ENCODE results near the gene CSH2.
"Not testable (repeated sequence)": the region's sequence is repeated elsewhere in the genome, so short reads cannot be mapped to it uniquely, and the experiment has no call there.

Gene CSH2

DNA sequence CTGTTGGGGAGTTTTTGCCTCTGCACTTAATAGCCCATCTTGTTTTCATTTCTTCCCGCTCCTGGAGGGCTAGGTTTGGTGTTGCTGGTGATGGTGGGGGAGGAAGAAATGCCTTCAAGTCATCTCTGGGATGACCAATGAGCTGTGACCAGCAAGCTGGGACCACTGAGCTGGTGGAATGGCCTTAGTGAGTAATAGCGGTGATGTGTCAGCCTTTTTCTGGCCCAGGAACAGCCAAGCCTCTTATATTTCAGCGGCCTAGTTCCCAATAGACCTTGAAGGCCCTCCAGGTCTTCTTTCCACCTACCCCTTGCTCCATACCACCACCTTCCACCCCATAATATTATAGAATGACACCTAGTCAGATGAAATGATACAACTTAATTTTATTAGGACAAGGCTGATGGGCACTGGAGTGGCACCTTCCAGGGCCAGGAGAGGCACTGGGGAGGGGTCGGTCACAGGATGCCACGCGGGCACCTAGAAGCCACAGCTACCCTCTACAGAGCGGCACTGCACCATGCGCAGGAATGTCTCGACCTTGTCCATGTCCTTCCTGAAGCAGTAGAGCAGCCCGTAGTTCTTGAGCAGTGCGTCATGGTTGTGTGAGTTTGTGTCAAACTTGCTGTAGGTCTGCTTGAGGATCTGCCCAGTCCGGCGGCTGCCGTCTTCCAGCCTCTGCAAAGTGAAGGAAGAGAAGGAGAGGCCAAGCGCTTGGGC lies 1.7 kb downstream of the CSH2 start:
- H3K27ac ChIP-seq (ENCODE audit: low read depth, low read length); H3K4me3 ChIP-seq (ENCODE audit: insufficient read depth, low read length, poor library complexity, severe bottlenecking); H3K79me2 ChIP-seq (ENCODE audit: insufficient read depth, low read length); H3F3A ChIP-seq (ENCODE audit: insufficient read depth); H3K9me3 ChIP-seq (ENCODE audit: insufficient read depth, low read length); H3K36me3 ChIP-seq (ENCODE audit: low read length); H2AFZ ChIP-seq (ENCODE audit: low read depth, low read length, severe bottlenecking); H4K20me1 ChIP-seq (ENCODE audit: low read depth, low read length); H3K9ac ChIP-seq (ENCODE audit: low read length); H3K4me2 ChIP-seq (ENCODE audit: low read depth, low read length, poor library complexity, severe bottlenecking); H3K9me2 ChIP-seq (replicated peaks; ENCODE audit: insufficient read depth, low read length); H3K27me3 ChIP-seq (ENCODE audit: low read length): not testable (repeated sequence)

DNA sequence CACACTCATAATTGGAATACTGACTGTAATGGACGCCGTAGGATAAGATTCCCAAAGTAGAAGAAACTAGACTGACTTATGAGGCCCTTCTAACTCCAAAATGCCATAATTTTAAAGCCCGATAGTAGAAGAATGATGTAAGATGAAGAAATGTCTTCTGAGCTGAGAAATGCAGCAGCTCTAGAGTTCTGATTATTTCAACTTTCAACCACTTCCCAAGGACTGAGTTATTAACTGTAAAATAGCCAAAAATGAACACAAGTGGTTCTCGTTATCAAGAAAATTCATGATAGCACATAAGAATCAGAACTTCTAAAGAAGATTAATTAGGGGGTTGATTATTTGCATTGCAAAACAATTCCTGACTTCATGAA lies 3.2 kb downstream of the CSH2 start:
- not testable (repeated sequence) for H3F3A ChIP-seq (ENCODE audit: insufficient read depth); H3K4me3 ChIP-seq (ENCODE audit: insufficient read depth, low read length, poor library complexity, severe bottlenecking); H3K4me2 ChIP-seq (ENCODE audit: low read depth, low read length, poor library complexity, severe bottlenecking); H3K9ac ChIP-seq (ENCODE audit: low read length); H4K20me1 ChIP-seq (ENCODE audit: low read depth, low read length); H3K27ac ChIP-seq (ENCODE audit: low read depth, low read length); H3K36me3 ChIP-seq (ENCODE audit: low read length); H3K9me3 ChIP-seq (ENCODE audit: insufficient read depth, low read length); H3K27me3 ChIP-seq (ENCODE audit: low read length); H3K79me2 ChIP-seq (ENCODE audit: insufficient read depth, low read length); H3K9me2 ChIP-seq (replicated peaks; ENCODE audit: insufficient read depth, low read length); H2AFZ ChIP-seq (ENCODE audit: low read depth, low read length, severe bottlenecking)

DNA sequence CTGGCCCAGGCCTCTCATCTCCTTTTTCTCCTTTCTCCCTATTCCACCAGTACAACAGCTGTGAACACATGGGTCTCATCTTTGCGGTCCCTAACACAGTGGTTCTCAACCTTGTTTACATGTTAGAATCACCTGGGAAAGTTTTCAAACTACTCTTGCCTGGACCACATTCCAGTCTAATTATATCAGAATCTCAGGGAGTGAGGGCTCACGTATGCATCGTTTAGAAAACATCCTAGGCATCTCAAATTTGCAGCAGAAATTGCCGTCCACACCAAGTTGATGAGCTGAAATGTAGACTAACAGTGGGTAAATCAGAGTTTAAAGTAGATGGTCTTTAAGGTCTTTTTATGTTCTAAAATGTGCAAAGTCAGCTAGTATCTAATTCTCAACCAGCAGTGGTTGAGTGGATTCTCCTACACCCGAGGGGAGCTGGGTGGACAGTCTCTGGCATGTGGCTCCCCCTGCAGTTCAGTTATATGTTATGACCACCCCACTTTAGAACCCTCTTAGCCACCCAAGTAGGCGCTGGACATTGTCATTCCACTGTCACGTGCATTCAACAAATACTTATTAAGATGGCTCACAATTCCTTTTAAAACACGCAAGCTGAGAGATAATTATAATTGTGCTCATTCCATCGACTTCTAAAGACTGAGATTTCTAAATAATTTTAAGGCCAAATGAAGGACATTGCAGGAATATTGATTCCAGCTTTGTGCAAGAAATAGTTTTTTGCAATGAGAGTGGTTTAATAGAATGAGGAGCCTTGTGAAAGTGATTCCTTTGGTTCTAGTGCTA lies 3.8 kb downstream of the CSH2 start:
- not testable (repeated sequence) for H3K27ac ChIP-seq (ENCODE audit: low read depth, low read length); H2AFZ ChIP-seq (ENCODE audit: low read depth, low read length, severe bottlenecking); H3K27me3 ChIP-seq (ENCODE audit: low read length); H3K36me3 ChIP-seq (ENCODE audit: low read length); H3K9me3 ChIP-seq (ENCODE audit: insufficient read depth, low read length); H3K4me3 ChIP-seq (ENCODE audit: insufficient read depth, low read length, poor library complexity, severe bottlenecking); H3K79me2 ChIP-seq (ENCODE audit: insufficient read depth, low read length); H3F3A ChIP-seq (ENCODE audit: insufficient read depth); H4K20me1 ChIP-seq (ENCODE audit: low read depth, low read length); H3K4me2 ChIP-seq (ENCODE audit: low read depth, low read length, poor library complexity, severe bottlenecking); H3K9me2 ChIP-seq (replicated peaks; ENCODE audit: insufficient read depth, low read length); H3K9ac ChIP-seq (ENCODE audit: low read length)

DNA sequence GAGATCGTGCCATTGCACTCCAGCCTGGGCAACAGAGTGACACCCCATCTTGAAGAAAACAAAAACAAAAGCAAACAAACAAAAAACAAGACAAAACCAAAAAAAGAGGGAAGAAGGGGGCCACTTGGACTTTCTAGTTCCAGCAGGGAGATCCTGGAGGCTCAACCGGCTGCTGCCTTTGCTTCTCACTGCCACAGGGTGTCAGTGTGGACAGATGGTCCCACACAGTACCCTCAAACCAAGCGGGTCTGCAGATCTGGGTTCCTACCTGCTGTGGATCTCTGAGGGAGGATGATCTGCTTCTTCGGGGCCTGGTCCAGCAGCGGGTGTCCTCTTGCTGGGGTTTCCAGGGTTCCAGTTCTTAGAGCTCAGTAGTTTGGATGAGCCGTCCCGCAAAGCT lies 6.9 kb downstream of the CSH2 start:
- H3K27me3 ChIP-seq (ENCODE audit: low read length); H3K4me3 ChIP-seq (ENCODE audit: insufficient read depth, low read length, poor library complexity, severe bottlenecking); H3K79me2 ChIP-seq (ENCODE audit: insufficient read depth, low read length); H3K9me3 ChIP-seq (ENCODE audit: insufficient read depth, low read length); H3F3A ChIP-seq (ENCODE audit: insufficient read depth); H4K20me1 ChIP-seq (ENCODE audit: low read depth, low read length); H3K4me2 ChIP-seq (ENCODE audit: low read depth, low read length, poor library complexity, severe bottlenecking); H2AFZ ChIP-seq (ENCODE audit: low read depth, low read length, severe bottlenecking); H3K9me2 ChIP-seq (replicated peaks; ENCODE audit: insufficient read depth, low read length); H3K36me3 ChIP-seq (ENCODE audit: low read length); H3K27ac ChIP-seq (ENCODE audit: low read depth, low read length); H3K9ac ChIP-seq (ENCODE audit: low read length): not testable (repeated sequence)

DNA sequence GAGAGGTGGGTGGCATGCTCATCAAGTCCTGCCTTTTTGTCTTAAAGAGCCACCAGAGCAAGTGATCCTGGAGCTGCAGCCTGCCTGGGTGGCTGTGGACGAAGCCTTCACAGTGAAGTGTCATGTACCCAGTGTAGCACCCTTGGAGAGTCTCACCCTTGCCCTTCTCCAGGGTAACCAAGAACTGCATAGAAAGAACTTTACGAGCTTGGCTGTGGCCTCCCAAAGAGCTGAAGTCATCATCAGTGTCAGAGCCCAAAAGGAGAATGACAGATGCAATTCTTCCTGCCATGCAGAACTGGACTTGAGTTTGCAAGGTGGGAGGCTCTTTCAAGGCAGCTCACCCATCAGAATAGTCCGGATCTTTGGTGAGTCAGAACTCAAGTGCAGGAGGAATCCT lies 14.2 kb downstream of the CSH2 start:
- Histone ChIP-seq H3K4me3 (ENCODE audit: insufficient read depth, low read length, poor library complexity, severe bottlenecking) (no peak overlapping the region), H3K9ac (ENCODE audit: low read length) (no peak overlapping the region), H2AFZ (ENCODE audit: low read depth, low read length, severe bottlenecking) (no peak overlapping the region), H3F3A (ENCODE audit: insufficient read depth) (no peaks in the 10 kb centered on the region), H3K9me3 (ENCODE audit: insufficient read depth, low read length) (no peaks in the 10 kb centered on the region), H3K36me3 (ENCODE audit: low read length) (no peaks in the 10 kb centered on the region), H3K27ac (ENCODE audit: low read depth, low read length) (no peak overlapping the region), H3K9me2 (replicated peaks; ENCODE audit: insufficient read depth, low read length) (no peaks in the 10 kb centered on the region), H3K79me2 (ENCODE audit: insufficient read depth, low read length) (no peaks in the 10 kb centered on the region), H3K4me2 (ENCODE audit: low read depth, low read length, poor library complexity, severe bottlenecking) (no peak overlapping the region), H3K27me3 (ENCODE audit: low read length) (no peaks in the 10 kb centered on the region), H4K20me1 (ENCODE audit: low read depth, low read length) (no peaks in the 10 kb centered on the region)
- no peak for TF ChIP-seq EZH2phosphoT487 (conservative IDR thresholded peaks at IDR 0.05; ENCODE audit: low read length)
- TF ChIP-seq, protein P1, sequence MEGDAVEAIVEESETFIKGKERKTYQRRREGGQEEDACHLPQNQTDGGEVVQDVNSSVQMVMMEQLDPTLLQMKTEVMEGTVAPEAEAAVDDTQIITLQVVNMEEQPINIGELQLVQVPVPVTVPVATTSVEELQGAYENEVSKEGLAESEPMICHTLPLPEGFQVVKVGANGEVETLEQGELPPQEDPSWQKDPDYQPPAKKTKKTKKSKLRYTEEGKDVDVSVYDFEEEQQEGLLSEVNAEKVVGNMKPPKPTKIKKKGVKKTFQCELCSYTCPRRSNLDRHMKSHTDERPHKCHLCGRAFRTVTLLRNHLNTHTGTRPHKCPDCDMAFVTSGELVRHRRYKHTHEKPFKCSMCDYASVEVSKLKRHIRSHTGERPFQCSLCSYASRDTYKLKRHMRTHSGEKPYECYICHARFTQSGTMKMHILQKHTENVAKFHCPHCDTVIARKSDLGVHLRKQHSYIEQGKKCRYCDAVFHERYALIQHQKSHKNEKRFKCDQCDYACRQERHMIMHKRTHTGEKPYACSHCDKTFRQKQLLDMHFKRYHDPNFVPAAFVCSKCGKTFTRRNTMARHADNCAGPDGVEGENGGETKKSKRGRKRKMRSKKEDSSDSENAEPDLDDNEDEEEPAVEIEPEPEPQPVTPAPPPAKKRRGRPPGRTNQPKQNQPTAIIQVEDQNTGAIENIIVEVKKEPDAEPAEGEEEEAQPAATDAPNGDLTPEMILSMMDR (IDR thresholded peaks at IDR 0.05; ENCODE audit: insufficient read depth, low read length, poor library complexity, severe bottlenecking) = no peak

DNA sequence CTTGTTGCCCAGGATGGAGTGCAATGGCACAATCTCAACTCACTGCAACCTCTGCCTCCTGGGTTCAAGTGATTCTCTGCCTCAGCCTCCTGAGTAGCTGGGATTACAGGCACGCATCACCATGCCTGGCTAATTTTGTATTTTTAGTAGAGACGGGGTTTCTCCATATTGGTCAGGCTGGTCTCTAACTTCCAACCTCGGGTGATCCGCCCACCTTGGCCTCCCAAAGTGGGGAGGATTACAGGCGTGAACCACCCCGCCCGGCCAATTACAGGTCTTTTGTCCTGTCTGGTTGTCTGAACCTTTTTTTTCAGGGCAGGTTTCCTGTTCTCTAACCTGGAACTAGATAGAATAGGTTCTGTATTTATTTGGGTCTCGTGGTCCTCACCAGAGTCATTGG lies 17.1 kb downstream of the CSH2 start:
- H3K27ac ChIP-seq (ENCODE audit: low read depth, low read length); H3K4me3 ChIP-seq (ENCODE audit: insufficient read depth, low read length, poor library complexity, severe bottlenecking); H4K20me1 ChIP-seq (ENCODE audit: low read depth, low read length); H3K9me3 ChIP-seq (ENCODE audit: insufficient read depth, low read length); H3K79me2 ChIP-seq (ENCODE audit: insufficient read depth, low read length); H3F3A ChIP-seq (ENCODE audit: insufficient read depth); H3K27me3 ChIP-seq (ENCODE audit: low read length); H3K9me2 ChIP-seq (replicated peaks; ENCODE audit: insufficient read depth, low read length); H2AFZ ChIP-seq (ENCODE audit: low read depth, low read length, severe bottlenecking); H3K36me3 ChIP-seq (ENCODE audit: low read length); H3K9ac ChIP-seq (ENCODE audit: low read length); H3K4me2 ChIP-seq (ENCODE audit: low read depth, low read length, poor library complexity, severe bottlenecking): not testable (repeated sequence)
